Subcutaneous abdominal adipose tissue (tissue), 5 donors: ENCODE measurements around the gene OPCML.

ENCODE experiments used
- H3K27ac ChIP-seq: one replicate; pipeline ENCODE4 v1.7.0; 2013; ENCODE audit warnings: low read depth, mild to moderate bottlenecking, inconsistent platforms, low read length, moderate library complexity
- H3K27me3 ChIP-seq, 5 donors: one replicate each; pipeline ENCODE4 v1.7.0; 2013; ENCODE audit warnings: low read length in 5 of 5, inconsistent platforms in 1 of 5; ENCODE audit not compliant: control insufficient read depth in 5 of 5, insufficient read depth in 4 of 5
- H3K36me3 ChIP-seq, 5 donors: one replicate each; pipeline ENCODE4 v1.7.0; 2013; ENCODE audit warnings: low read length in 5 of 5; ENCODE audit not compliant: control insufficient read depth in 5 of 5, insufficient read depth in 5 of 5
- H3K4me1 ChIP-seq, 5 donors: one replicate each; pipeline ENCODE4 v1.7.0; 2013; ENCODE audit warnings: low read length in 5 of 5, mild to moderate bottlenecking in 3 of 5, moderate library complexity in 1 of 5; ENCODE audit not compliant: control insufficient read depth in 5 of 5, insufficient read depth in 5 of 5
- H3K4me3 ChIP-seq, 5 donors: one replicate each; pipeline ENCODE4 v1.7.0; 2013; ENCODE audit warnings: low read length in 5 of 5, low read depth in 1 of 5
- H3K9ac ChIP-seq, 5 donors: one replicate each; pipeline ENCODE4 v1.7.0; 2013; ENCODE audit warnings: low read length in 5 of 5, mild to moderate bottlenecking in 4 of 5, moderate library complexity in 3 of 5
- H3K9me3 ChIP-seq, 5 donors: one replicate each; pipeline ENCODE4 v1.7.0; 2013; ENCODE audit warnings: low read length in 5 of 5; ENCODE audit not compliant: control insufficient read depth in 5 of 5
- donor health status: healthy.
- donor health status: healthy.
- donor health status: healthy.
- donor health status: healthy.
- donor health status: healthy.

The OPCML gene

GRCh38 chr11:133403900-133404299 is 128.4 kb downstream of the OPCML start:
- H3K27me3 ChIP-seq, result no peaks in the 10 kb centered on the region
- no peaks in the 10 kb centered on the region for H3K4me1 ChIP-seq
- no peak overlapping the region for H3K9ac ChIP-seq
- no peak overlapping the region for H3K27ac ChIP-seq
- H3K9me3 ChIP-seq, result no peaks in the 10 kb centered on the region
- no peaks in the 10 kb centered on the region for H3K36me3 ChIP-seq
- H3K4me3 ChIP-seq, result no peak overlapping the region

- H3K4me3 ChIP-seq, result no peak overlapping the region
- no peaks in the 10 kb centered on the region for H3K36me3 ChIP-seq
- H3K4me1 ChIP-seq, result no peaks in the 10 kb centered on the region
- H3K9ac ChIP-seq, result no peak overlapping the region
- H3K9me3 ChIP-seq, result no peaks in the 10 kb centered on the region
- no peaks in the 10 kb centered on the region for H3K27me3 ChIP-seq
- no peak overlapping the region for H3K27ac ChIP-seq
Observed at GRCh38 chr11:133402551-133402950, 129.8 kb downstream of the OPCML start.

GRCh38 chr11:133399855-133400625 is 132.3 kb downstream of the OPCML start:
- H3K27me3 ChIP-seq, result no peaks in the 10 kb centered on the region
- H3K4me3 ChIP-seq, result no peak overlapping the region
- H3K36me3 ChIP-seq, result no peaks in the 10 kb centered on the region
- no peak overlapping the region for H3K27ac ChIP-seq
- H3K9me3 ChIP-seq, result no peaks in the 10 kb centered on the region
- H3K4me1 ChIP-seq, result no peaks in the 10 kb centered on the region
- no peak overlapping the region for H3K9ac ChIP-seq

DNA sequence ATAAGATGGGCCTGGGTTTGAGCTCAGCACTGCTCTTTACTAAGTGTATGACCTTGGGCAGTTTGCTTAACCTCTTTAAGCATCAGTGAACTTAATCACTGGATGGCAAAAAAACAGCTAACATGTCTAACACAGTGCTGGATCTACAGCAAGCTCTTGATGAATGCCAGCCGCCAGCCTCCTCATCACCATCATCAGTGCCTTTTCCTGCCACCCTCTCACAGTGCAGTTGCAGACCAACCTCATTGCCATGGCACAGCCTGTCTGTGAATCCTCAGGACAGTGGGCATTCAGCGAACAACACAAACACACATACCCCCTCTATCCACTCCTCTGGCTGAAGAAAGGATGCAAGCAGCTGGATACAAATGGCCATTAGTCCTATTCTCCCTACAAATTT is 133.0 kb downstream of the OPCML start:
- H3K27ac ChIP-seq, result no peak overlapping the region
- H3K27me3 ChIP-seq, result no peaks in the 10 kb centered on the region

DNA sequence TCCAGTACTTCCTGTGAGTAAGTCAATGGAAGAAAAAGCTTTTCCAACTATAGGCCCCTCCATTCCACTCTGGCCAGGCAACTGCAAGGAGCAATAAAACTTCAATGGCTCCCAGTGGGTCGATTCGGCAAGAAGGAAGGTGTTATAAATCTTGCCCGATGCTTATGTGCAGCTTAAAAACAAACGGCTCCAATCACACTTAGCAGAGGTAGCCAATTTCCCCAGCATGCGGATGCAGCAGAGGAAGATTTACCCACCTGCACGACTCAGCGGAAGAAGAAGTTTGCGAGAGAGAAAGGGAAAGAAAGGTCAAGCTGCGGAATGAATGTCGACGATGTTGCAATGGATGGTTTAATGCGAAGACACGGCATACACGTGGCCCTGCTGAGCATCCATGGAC is 141.5 kb downstream of the OPCML start:
- Histone ChIP-seq H3K4me1 (peaks cover 0 to 5% (median 0%) of the 10 kb centered on the region in 5 donors), H3K4me3 (no peak overlapping the region), H3K27ac (no peak overlapping the region), H3K9ac (no peak overlapping the region), H3K9me3 (peaks cover 0 to 4% (median 0%) of the 10 kb centered on the region in 5 donors), H3K27me3 (no peaks in the 10 kb centered on the region), H3K36me3 (no peaks in the 10 kb centered on the region)

More for the DNA sequence above, 133.0 kb downstream of the OPCML start:
- Histone ChIP-seq H3K9ac (no peak overlapping the region), H3K36me3 (no peaks in the 10 kb centered on the region), H3K9me3 (no peaks in the 10 kb centered on the region), H3K4me3 (no peak overlapping the region), H3K4me1 (no peaks in the 10 kb centered on the region)

DNA sequence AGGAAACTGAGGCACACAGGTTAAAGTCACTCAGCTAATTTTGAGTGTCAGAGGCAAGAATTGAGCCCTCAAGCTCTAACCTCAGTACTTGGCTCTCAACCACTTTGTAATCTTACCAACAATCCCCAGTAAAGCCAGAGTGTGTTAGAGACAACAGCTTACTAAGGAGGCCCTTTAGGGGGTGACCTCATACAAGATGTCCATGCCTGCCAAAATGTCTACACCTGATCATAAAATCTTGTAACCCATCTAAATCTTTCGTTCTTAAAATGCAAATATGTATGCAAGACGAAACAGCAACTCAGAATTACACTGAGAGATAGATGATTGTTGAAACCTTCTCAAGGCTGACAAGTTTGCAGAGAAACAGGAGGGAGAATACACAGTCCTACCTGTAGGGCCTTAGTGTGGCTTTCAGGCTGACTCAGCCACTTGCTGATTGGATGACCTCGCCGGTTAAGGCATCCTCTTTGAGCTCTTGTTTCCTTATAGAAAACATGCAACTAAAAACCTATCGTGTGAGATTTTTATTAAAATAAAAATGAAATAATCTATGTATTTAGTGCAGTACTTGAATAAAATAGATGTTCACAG is 143.2 kb downstream of the OPCML start:
- no peak overlapping the region for H3K9ac ChIP-seq
- H3K27me3 ChIP-seq, result peaks cover 0 to 4% (median 0%) of the 10 kb centered on the region in 5 donors
- peaks cover 0 to 5% (median 0%) of the 10 kb centered on the region in 5 donors for H3K4me1 ChIP-seq
- no peaks in the 10 kb centered on the region for H3K36me3 ChIP-seq
- no peak overlapping the region for H3K4me3 ChIP-seq
- no peak overlapping the region for H3K27ac ChIP-seq
- H3K9me3 ChIP-seq, result peaks cover 0 to 5% (median 0%) of the 10 kb centered on the region in 5 donors

DNA sequence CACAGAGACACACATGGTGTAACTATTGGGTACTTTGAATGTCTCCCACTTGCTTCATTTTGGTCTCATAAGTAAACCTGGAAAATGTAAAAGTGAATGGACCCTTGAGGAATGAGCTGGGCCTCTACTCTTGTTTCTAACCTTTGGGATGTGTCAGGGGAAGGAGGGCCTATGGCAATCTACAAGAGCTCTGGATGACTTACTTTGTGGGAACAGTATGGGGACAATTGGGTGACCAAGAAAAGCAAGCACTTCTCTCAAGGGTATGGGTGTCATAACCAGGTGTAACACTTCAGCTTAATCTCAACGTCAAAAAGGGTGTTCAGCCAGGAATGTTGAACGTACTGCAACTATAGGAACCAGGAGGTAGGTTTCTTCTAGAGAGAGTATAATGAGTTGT is 144.0 kb downstream of the OPCML start:
- peaks cover 0 to 5% (median 0%) of the 10 kb centered on the region in 5 donors for H3K4me1 ChIP-seq
- no peak overlapping the region for H3K4me3 ChIP-seq
- no peak overlapping the region for H3K9ac ChIP-seq
- H3K27me3 ChIP-seq, result peaks cover 0 to 4% (median 0%) of the 10 kb centered on the region in 5 donors
- H3K9me3 ChIP-seq, result peaks cover 0 to 5% (median 0%) of the 10 kb centered on the region in 5 donors
- no peak overlapping the region for H3K27ac ChIP-seq
- H3K36me3 ChIP-seq, result no peaks in the 10 kb centered on the region

DNA sequence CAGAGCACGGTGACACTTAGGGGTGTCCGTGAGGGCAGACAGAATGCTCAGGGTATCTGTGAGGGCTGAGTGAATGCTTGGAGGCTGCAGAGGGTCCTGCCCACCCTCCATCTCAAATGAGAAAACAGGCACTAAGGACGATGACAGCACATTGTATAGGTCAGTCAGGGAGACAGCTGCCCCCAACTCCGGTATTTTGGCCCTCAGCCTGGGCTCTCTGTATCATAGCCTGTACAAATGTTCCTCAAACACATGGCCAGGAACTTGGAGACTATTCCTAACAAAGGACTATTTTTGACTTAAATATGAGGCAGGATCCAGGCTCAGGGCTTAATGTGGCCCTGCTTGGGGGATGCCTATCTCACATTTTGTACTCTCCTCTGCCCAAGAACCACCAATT is 145.4 kb downstream of the OPCML start:
- H3K36me3 ChIP-seq, result no peaks in the 10 kb centered on the region
- H3K27ac ChIP-seq, result no peak overlapping the region
- peaks cover 0 to 5% (median 0%) of the 10 kb centered on the region in 5 donors for H3K4me1 ChIP-seq

GRCh38 chr11:133386262-133386661 is 146.0 kb downstream of the OPCML start:
- Histone ChIP-seq H3K9ac (no peak overlapping the region), H3K4me1 (peaks cover 0 to 5% (median 0%) of the 10 kb centered on the region in 5 donors), H3K9me3 (peaks cover 0 to 5% (median 0%) of the 10 kb centered on the region in 5 donors), H3K4me3 (no peak overlapping the region), H3K27ac (no peak overlapping the region), H3K27me3 (peaks cover 0 to 7% (median 4%) of the 10 kb centered on the region in 5 donors), H3K36me3 (no peaks in the 10 kb centered on the region)

More for the DNA sequence above, 145.4 kb downstream of the OPCML start:
- Histone ChIP-seq H3K4me3 (no peak overlapping the region), H3K9me3 (peaks cover 0 to 5% (median 0%) of the 10 kb centered on the region in 5 donors), H3K27me3 (peaks cover 0 to 7% (median 4%) of the 10 kb centered on the region in 5 donors), H3K9ac (no peak overlapping the region)

DNA sequence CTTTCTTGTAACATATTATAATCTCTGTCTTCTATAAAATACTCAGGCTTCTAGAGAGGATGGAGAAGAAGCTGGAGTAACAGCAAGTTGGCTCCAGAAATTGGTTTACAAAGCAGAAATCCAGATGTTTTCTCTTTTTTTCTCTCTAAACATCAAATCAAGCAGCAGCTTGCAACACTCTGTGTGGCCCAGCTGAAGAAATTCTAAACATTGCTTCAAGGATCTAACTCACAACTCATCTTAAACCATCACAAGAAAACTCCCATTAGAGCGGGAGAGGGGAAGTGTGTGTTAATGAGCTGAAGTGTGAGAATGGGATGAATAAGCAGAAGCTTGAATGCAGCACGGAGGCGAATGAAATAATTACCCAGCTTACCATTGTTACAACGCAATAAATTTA is 146.5 kb downstream of the OPCML start:
- Histone ChIP-seq H3K36me3 (no peaks in the 10 kb centered on the region), H3K27ac (no peak overlapping the region), H3K4me3 (no peak overlapping the region), H3K9ac (no peak overlapping the region), H3K9me3 (peaks cover 0 to 5% (median 0%) of the 10 kb centered on the region in 5 donors), H3K4me1 (peaks cover 0 to 5% (median 0%) of the 10 kb centered on the region in 5 donors), H3K27me3 (peaks cover 0 to 10% (median 4%) of the 10 kb centered on the region in 5 donors)
